A549 (cell line): ENCODE measurements around the gene BTAF1.

Experiments
- CEBPB ChIP-seq, 2 experiments: fragments of >200 bp in 1 of 2; sonication (Bioruptor Twin) in 1 of 2; formaldehyde crosslinking in 1 of 2; IDR thresholded peaks; 2 replicates each; pipeline ENCODE4 v1.6.1; 2012 to 2016
- EP300 ChIP-seq, 2 experiments: fragments of >200 bp; sonication (Bioruptor Twin); formaldehyde crosslinking; IDR thresholded peaks; 2 replicates in 1 of 2; 3 replicates in 1 of 2; pipeline ENCODE4 v1.6.1; 2016 to 2017
- HDAC2 ChIP-seq: fragments of 200-600 bp; sonication (generic); IDR thresholded peaks from 2 replicates; pipeline ENCODE4 v1.6.1; 2016
- PHF8 ChIP-seq: fragments of 200-600 bp; sonication (generic); IDR thresholded peaks from 2 replicates; pipeline ENCODE4 v1.6.1; 2016; ENCODE audit warnings: low read depth, mild to moderate bottlenecking, antibody characterized with exemption, moderate library complexity, borderline replicate concordance
- POLR2A ChIP-seq: IDR thresholded peaks from 2 replicates; pipeline ENCODE4 v1.6.1; 2012; ENCODE audit warnings: mild to moderate bottlenecking, low read length
- POLR2AphosphoS2 ChIP-seq: conservative IDR thresholded peaks from 2 replicates; pipeline ENCODE4 v1.6.1; 2012; ENCODE audit warnings: low read length, improper control_type of control experiment, inconsistent platforms
- SMC3 ChIP-seq: fragments of >200 bp; sonication (Bioruptor Twin); formaldehyde crosslinking; IDR thresholded peaks from 3 replicates; pipeline ENCODE4 v1.6.1; 2018; ENCODE audit warnings: inconsistent platforms
- TP53 ChIP-seq: fragments of 250-450 bp; sonication (Bioruptor Pico); IDR thresholded peaks from 2 replicates; pipeline ENCODE4 v1.5.0; 2021; ENCODE audit warnings: mild to moderate bottlenecking, moderate library complexity
- ZC3H11A ChIP-seq: fragments of 450-650 bp; IDR thresholded peaks from 2 replicates; pipeline ENCODE4 v1.6.1; 2014; ENCODE audit warnings: antibody characterized with exemption, mild to moderate bottlenecking
- TF ChIP-seq, protein P1 (sequence below): IDR thresholded peaks from 2 replicates; pipeline ENCODE4 v1.6.1; 2012
- TF ChIP-seq, protein P2 (sequence below): fragments of >200 bp; sonication (Bioruptor Twin); formaldehyde crosslinking; IDR thresholded peaks from 3 replicates; pipeline ENCODE4 v1.5.1; 2016
- TF ChIP-seq, protein P3 (sequence below): IDR thresholded peaks from 2 replicates; pipeline ENCODE4 v1.6.1; 2012
- TF ChIP-seq, protein P4 (sequence below): fragments of 200-600 bp; sonication (generic); IDR thresholded peaks from 2 replicates; pipeline ENCODE4 v1.6.1; 2016; ENCODE audit warnings: antibody characterized with exemption, mild to moderate bottlenecking, moderate library complexity
- TF ChIP-seq, protein P5 (sequence below): fragments of >200 bp; sonication (Bioruptor Twin); formaldehyde crosslinking; IDR thresholded peaks from 3 replicates; pipeline ENCODE4 v1.6.1; 2016

DNA sequence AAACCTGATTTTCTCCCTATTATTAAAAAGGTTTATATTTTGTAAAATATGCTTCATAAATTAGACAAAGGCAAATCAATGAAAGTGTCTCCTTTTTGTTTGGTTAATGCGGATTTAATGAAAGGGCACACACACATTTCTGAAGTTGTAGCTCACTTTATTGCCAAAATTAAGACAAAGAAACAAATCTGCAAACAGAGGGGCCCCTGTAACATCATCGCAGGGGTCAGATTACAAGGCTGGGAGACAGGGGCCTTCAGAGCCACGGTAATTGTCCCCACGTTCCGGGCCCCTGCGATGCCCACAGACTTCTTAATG is 36.7 kb upstream of the BTAF1 start:
- TF ChIP-seq, protein P1, sequence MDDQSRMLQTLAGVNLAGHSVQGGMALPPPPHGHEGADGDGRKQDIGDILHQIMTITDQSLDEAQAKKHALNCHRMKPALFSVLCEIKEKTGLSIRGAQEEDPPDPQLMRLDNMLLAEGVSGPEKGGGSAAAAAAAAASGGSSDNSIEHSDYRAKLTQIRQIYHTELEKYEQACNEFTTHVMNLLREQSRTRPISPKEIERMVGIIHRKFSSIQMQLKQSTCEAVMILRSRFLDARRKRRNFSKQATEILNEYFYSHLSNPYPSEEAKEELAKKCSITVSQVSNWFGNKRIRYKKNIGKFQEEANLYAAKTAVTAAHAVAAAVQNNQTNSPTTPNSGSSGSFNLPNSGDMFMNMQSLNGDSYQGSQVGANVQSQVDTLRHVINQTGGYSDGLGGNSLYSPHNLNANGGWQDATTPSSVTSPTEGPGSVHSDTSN, result no peak
- TF ChIP-seq, protein P2, sequence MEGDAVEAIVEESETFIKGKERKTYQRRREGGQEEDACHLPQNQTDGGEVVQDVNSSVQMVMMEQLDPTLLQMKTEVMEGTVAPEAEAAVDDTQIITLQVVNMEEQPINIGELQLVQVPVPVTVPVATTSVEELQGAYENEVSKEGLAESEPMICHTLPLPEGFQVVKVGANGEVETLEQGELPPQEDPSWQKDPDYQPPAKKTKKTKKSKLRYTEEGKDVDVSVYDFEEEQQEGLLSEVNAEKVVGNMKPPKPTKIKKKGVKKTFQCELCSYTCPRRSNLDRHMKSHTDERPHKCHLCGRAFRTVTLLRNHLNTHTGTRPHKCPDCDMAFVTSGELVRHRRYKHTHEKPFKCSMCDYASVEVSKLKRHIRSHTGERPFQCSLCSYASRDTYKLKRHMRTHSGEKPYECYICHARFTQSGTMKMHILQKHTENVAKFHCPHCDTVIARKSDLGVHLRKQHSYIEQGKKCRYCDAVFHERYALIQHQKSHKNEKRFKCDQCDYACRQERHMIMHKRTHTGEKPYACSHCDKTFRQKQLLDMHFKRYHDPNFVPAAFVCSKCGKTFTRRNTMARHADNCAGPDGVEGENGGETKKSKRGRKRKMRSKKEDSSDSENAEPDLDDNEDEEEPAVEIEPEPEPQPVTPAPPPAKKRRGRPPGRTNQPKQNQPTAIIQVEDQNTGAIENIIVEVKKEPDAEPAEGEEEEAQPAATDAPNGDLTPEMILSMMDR, result no peak
- TF ChIP-seq, protein P3, sequence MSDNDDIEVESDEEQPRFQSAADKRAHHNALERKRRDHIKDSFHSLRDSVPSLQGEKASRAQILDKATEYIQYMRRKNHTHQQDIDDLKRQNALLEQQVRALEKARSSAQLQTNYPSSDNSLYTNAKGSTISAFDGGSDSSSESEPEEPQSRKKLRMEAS, result no peak
- TF ChIP-seq POLR2AphosphoS2 (no peak), TP53 (CRISPR knock-in tag) (no peak), PHF8 (no peak), HDAC2 (no peak), POLR2A (no peak), SMC3 (no peak), EP300 (IDR thresholded peaks at IDR 0.05) (no peak), ZC3H11A (no peak), CEBPB (IDR thresholded peaks at IDR 0.05) (no peak)
- TF ChIP-seq, protein P4, sequence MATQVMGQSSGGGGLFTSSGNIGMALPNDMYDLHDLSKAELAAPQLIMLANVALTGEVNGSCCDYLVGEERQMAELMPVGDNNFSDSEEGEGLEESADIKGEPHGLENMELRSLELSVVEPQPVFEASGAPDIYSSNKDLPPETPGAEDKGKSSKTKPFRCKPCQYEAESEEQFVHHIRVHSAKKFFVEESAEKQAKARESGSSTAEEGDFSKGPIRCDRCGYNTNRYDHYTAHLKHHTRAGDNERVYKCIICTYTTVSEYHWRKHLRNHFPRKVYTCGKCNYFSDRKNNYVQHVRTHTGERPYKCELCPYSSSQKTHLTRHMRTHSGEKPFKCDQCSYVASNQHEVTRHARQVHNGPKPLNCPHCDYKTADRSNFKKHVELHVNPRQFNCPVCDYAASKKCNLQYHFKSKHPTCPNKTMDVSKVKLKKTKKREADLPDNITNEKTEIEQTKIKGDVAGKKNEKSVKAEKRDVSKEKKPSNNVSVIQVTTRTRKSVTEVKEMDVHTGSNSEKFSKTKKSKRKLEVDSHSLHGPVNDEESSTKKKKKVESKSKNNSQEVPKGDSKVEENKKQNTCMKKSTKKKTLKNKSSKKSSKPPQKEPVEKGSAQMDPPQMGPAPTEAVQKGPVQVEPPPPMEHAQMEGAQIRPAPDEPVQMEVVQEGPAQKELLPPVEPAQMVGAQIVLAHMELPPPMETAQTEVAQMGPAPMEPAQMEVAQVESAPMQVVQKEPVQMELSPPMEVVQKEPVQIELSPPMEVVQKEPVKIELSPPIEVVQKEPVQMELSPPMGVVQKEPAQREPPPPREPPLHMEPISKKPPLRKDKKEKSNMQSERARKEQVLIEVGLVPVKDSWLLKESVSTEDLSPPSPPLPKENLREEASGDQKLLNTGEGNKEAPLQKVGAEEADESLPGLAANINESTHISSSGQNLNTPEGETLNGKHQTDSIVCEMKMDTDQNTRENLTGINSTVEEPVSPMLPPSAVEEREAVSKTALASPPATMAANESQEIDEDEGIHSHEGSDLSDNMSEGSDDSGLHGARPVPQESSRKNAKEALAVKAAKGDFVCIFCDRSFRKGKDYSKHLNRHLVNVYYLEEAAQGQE, result no peak
- TF ChIP-seq, protein P5, sequence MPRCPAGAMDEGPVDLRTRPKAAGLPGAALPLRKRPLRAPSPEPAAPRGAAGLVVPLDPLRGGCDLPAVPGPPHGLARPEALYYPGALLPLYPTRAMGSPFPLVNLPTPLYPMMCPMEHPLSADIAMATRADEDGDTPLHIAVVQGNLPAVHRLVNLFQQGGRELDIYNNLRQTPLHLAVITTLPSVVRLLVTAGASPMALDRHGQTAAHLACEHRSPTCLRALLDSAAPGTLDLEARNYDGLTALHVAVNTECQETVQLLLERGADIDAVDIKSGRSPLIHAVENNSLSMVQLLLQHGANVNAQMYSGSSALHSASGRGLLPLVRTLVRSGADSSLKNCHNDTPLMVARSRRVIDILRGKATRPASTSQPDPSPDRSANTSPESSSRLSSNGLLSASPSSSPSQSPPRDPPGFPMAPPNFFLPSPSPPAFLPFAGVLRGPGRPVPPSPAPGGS, result no peak
